HepG2 (cell line): ENCODE measurements around the gene MMP24OS. TPM values are rescaled to one million over a fixed set of nuclear protein-coding genes. Genes with fewer than 3 reads are reported as not detected.
A peak's percentile ranks its signal among the peaks of the same experiment; 100 is the strongest.

Experiments
- DMAP1 ChIP-seq: IDR thresholded peaks from 2 replicates; pipeline ENCODE4 v1.6.1; 2016
- DNMT1 ChIP-seq: sonication (generic); formaldehyde crosslinking; IDR thresholded peaks from 2 replicates; pipeline ENCODE4 v1.5.1; 2020; ENCODE audit warnings: mild to moderate bottlenecking, missing genetic modification reagents
- EED ChIP-seq: sonication (generic); formaldehyde crosslinking; IDR thresholded peaks from 2 replicates; pipeline ENCODE4 v1.5.0; 2020; ENCODE audit warnings: mild to moderate bottlenecking, missing genetic modification reagents
- FOXA1 ChIP-seq, 2 experiments: fragments of 450-650 bp in 1 of 2; sonication (generic) in 1 of 2; formaldehyde crosslinking in 1 of 2; IDR thresholded peaks; 2 replicates each; pipeline versions ENCODE4 v1.4.0 to v1.6.1; 2016 to 2020; ENCODE audit warnings: missing genetic modification reagents in 1 of 2
- GABPB1 ChIP-seq: IDR thresholded peaks from 2 replicates; pipeline ENCODE4 v1.6.1; 2016; ENCODE audit warnings: mild to moderate bottlenecking, missing genetic modification reagents, moderate library complexity, missing compliant biosample characterization
- IKZF4 ChIP-seq: sonication (generic); formaldehyde crosslinking; IDR thresholded peaks from 2 replicates; pipeline ENCODE4 v1.5.1; 2020; ENCODE audit warnings: borderline replicate concordance, mild to moderate bottlenecking, low read depth, missing genetic modification reagents; ENCODE audit errors: not compliant biosample characterization
- NR3C1 ChIP-seq: sonication (generic); formaldehyde crosslinking; IDR thresholded peaks from 2 replicates; pipeline ENCODE4 v1.4.0; 2020; ENCODE audit warnings: missing genetic modification reagents
- NRL ChIP-seq: sonication (generic); formaldehyde crosslinking; IDR thresholded peaks from 2 replicates; pipeline ENCODE4 v1.5.0; 2020; ENCODE audit warnings: missing genetic modification reagents, mild to moderate bottlenecking, moderate library complexity, borderline replicate concordance
- PITX1 ChIP-seq: sonication (generic); formaldehyde crosslinking; IDR thresholded peaks from 2 replicates; pipeline ENCODE4 v1.5.1; 2020; ENCODE audit warnings: mild to moderate bottlenecking, missing genetic modification reagents
- SALL2 ChIP-seq: sonication (generic); formaldehyde crosslinking; IDR thresholded peaks from 2 replicates; pipeline ENCODE4 v1.8.1; 2023; ENCODE audit warnings: mild to moderate bottlenecking, missing genetic modification reagents, inconsistent platforms
- SETDB1 ChIP-seq: sonication (generic); formaldehyde crosslinking; IDR thresholded peaks from 2 replicates; pipeline ENCODE4 v1.5.1; 2020; ENCODE audit warnings: missing genetic modification reagents, mild to moderate bottlenecking, borderline replicate concordance
- XBP1 ChIP-seq: sonication (generic); formaldehyde crosslinking; IDR thresholded peaks from 2 replicates; pipeline ENCODE4 v1.5.0; 2020; ENCODE audit warnings: missing genetic modification reagents
- YEATS4 ChIP-seq: sonication (generic); formaldehyde crosslinking; IDR thresholded peaks from 2 replicates; pipeline ENCODE4 v1.4.0; 2020; ENCODE audit warnings: missing genetic modification reagents, borderline replicate concordance
- ZBTB2 ChIP-seq: sonication (generic); formaldehyde crosslinking; IDR thresholded peaks from 2 replicates; pipeline ENCODE4 v1.8.0; 2022; ENCODE audit warnings: low read depth, missing genetic modification reagents
- ZFY ChIP-seq: sonication (generic); formaldehyde crosslinking; IDR thresholded peaks from 2 replicates; pipeline ENCODE4 v1.4.0; 2020; ENCODE audit warnings: missing genetic modification reagents
- ZKSCAN5 ChIP-seq: sonication (generic); formaldehyde crosslinking; IDR thresholded peaks from 2 replicates; pipeline ENCODE4 v1.5.1; 2020; ENCODE audit warnings: mild to moderate bottlenecking, missing genetic modification reagents
- ZNF350 ChIP-seq: sonication (generic); formaldehyde crosslinking; IDR thresholded peaks from 2 replicates; pipeline ENCODE4 v1.4.0; 2020; ENCODE audit warnings: mild to moderate bottlenecking, low read depth, missing genetic modification reagents, borderline replicate concordance
- ZNF383 ChIP-seq: sonication (generic); formaldehyde crosslinking; IDR thresholded peaks from 2 replicates; pipeline ENCODE4 v1.4.0; 2020; ENCODE audit warnings: missing genetic modification reagents, mild to moderate bottlenecking, borderline replicate concordance
- ZNF44 ChIP-seq: sonication (generic); formaldehyde crosslinking; IDR thresholded peaks from 2 replicates; pipeline ENCODE4 v1.5.1; 2020; ENCODE audit warnings: mild to moderate bottlenecking, missing genetic modification reagents
- ZNF510 ChIP-seq: sonication (generic); formaldehyde crosslinking; IDR thresholded peaks from 2 replicates; pipeline ENCODE4 v1.4.0; 2020; ENCODE audit warnings: low read depth, mild to moderate bottlenecking, missing genetic modification reagents
- ZNF543 ChIP-seq: sonication (generic); formaldehyde crosslinking; IDR thresholded peaks from 2 replicates; pipeline ENCODE4 v1.4.0; 2020; ENCODE audit warnings: mild to moderate bottlenecking, missing genetic modification reagents
- ZNF839 ChIP-seq: sonication (generic); formaldehyde crosslinking; IDR thresholded peaks from 2 replicates; pipeline ENCODE4 v1.4.0; 2020; ENCODE audit warnings: missing genetic modification reagents, mild to moderate bottlenecking, borderline replicate concordance
- ZSCAN29 ChIP-seq: sonication (generic); formaldehyde crosslinking; conservative IDR thresholded peaks from 2 replicates; pipeline ENCODE4 v1.4.0; 2020; ENCODE audit warnings: mild to moderate bottlenecking, missing genetic modification reagents
- polyA plus RNA-seq, 8 experiments: library from polyadenylated mRNA; depleted of rRNA in 3 of 8; stranded (reverse) in 7 of 8; unstranded in 1 of 8; fragments of >200 nt; fragmentation: Illumina TruSeq in 4 of 8; extraction: Trizol in 4 of 8; gene quantifications; 2 replicates each; pipeline versions ENCODE4 v1.2.1 to v1.2.3, GENCODE V29; 2011 to 2016; ENCODE audit warnings: low read depth in 4 of 8, missing spikeins in 1 of 8, mixed read lengths in 1 of 8; ENCODE audit not compliant: insufficient read depth in 1 of 8
- total RNA-seq, 5 experiments: library from RNA; depleted of rRNA; stranded (reverse); fragments of >200 nt; fragmentation: Illumina TruSeq; extraction: Trizol; gene quantifications; 2 replicates each; pipeline ENCODE4 v1.2.3, GENCODE V29; 2016; ENCODE audit warnings: low read depth in 1 of 5
- TF ChIP-seq, protein P1 (sequence below): sonication (generic); formaldehyde crosslinking; IDR thresholded peaks from 2 replicates; pipeline ENCODE4 v1.4.0; 2020; ENCODE audit warnings: missing genetic modification reagents, mild to moderate bottlenecking, borderline replicate concordance

MMP24OS gene
- total and polyA plus RNA-seq, 2 of the 13 experiments (the other 11 are each of a cell fraction or from before 2014, with no cell fraction given), result 6.0 to 8.5 TPM

DNA sequence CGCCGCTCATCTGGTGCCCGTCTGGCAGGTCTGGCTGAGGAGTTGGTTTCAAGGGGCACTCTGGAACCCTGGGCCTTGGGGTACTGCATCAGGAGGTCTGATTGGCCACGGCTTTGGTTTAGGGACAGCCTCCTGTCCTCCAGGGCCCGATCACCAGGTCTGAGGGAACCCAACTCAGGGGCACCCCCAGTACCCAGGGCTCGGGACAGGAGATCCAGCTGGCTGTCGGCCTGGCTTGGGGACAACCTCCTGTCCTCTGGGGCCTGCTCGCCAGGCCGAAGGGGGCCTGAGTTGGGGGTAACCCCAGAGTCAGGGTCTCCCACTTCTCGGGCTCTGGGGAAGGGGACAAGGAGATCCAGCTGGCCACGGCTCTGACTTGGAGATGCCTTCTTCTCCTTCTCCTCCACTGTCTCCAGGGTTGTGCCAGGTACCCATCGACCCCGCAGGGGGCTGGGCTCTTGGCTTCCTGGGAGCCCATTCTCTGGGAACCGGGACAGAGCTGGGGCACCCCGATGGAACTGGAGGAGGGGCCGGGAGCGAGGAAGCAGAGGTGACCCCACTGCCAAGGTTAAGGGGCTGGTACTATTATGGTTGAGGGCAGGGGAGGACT lies 9.1 kb upstream of the MMP24OS start (continued):
- TF ChIP-seq ZBTB2 (CRISPR knock-in tag) (0 out of 2 replicates have a peak, but pooled peaks have one; percentile 50), GABPB1 (CRISPR knock-in tag) (no peak), ZNF350 (peak; percentile 54; the same call in 1 of the 2 replicates), ZKSCAN5 (CRISPR knock-in tag) (0 out of 2 replicates have a peak, but pooled peaks have one; percentile 17), ZSCAN29 (CRISPR knock-in tag) (0 out of 2 replicates have a peak, but pooled peaks have one; percentile 67), ZNF44 (CRISPR knock-in tag) (no peak), DMAP1 (CRISPR knock-in tag) (no peak), YEATS4 (CRISPR knock-in tag) (peak; percentile 28; the same call in 1 of the 2 replicates), SETDB1 (CRISPR knock-in tag) (0 out of 2 replicates have a peak, but pooled peaks have one; percentile 49), ZNF543 (CRISPR knock-in tag) (0 out of 2 replicates have a peak, but pooled peaks have one; percentile 56), ZNF510 (0 out of 2 replicates have a peak, but pooled peaks have one; percentile 43), ZFY (CRISPR knock-in tag) (0 out of 2 replicates have a peak, but pooled peaks have one; percentile 1), SALL2 (CRISPR knock-in tag) (0 out of 2 replicates have a peak, but pooled peaks have one; percentile 8), XBP1 (CRISPR knock-in tag) (no peak), EED (CRISPR knock-in tag) (0 out of 2 replicates have a peak, but pooled peaks have one; percentile 24), ZNF383 (CRISPR knock-in tag) (peak; percentile 92; the same call in 1 of the 2 replicates), PITX1 (no peak), ZNF839 (0 out of 2 replicates have a peak, but pooled peaks have one; percentile 24), NR3C1 (CRISPR knock-in tag) (0 out of 2 replicates have a peak, but pooled peaks have one; percentile 46), DNMT1 (0 out of 2 replicates have a peak, but pooled peaks have one; percentile 6), FOXA1 (IDR thresholded peaks at IDR 0.05) (no peak), FOXA1 (CRISPR knock-in tag; IDR thresholded peaks at IDR 0.05) (no peak), NRL (CRISPR knock-in tag) (peak; percentile 20; the same call in 1 of the 2 replicates), IKZF4 (CRISPR knock-in tag) (peak; percentile 10)
- TF ChIP-seq, protein P1, sequence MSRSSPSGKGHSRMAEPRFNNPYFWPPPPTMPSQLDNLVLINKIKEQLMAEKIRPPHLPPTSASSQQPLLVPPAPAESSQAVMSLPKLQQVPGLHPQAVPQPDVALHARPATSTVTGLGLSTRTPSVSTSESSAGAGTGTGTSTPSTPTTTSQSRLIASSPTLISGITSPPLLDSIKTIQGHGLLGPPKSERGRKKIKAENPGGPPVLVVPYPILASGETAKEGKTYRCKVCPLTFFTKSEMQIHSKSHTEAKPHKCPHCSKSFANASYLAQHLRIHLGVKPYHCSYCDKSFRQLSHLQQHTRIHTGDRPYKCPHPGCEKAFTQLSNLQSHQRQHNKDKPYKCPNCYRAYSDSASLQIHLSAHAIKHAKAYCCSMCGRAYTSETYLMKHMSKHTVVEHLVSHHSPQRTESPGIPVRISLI (CRISPR knock-in tag), result no peak
